Dendritic cell treated with granulocyte-macrophage colony-stimulating factor and Interleukin-4, amounts not matched to agents 40 ng/mL and 50 ng/mL, for 4 days (primary cell): ENCODE results near the gene RFT1.

Experiments used
- H3K27ac Mint-ChIP-seq: one replicate; pipeline ENCODE4 v1.8.0; 2022; ENCODE audit warnings: mild to moderate bottlenecking, mixed read lengths
- H3K27me3 Mint-ChIP-seq: one replicate; pipeline ENCODE4 v1.8.0; 2022; ENCODE audit warnings: mild to moderate bottlenecking, mixed read lengths
- H3K36me3 Mint-ChIP-seq: one replicate; pipeline ENCODE4 v1.8.0; 2022; ENCODE audit warnings: low read depth, mixed read lengths
- H3K4me1 Mint-ChIP-seq: one replicate; pipeline ENCODE4 v1.8.0; 2022; ENCODE audit warnings: low read depth, mixed read lengths
- H3K4me3 Mint-ChIP-seq: one replicate; pipeline ENCODE4 v1.8.0; 2022; ENCODE audit warnings: mild to moderate bottlenecking, moderate library complexity, mixed read lengths
- H3K9me3 Mint-ChIP-seq: one replicate; pipeline ENCODE4 v1.8.0; 2022; ENCODE audit warnings: mixed read lengths
- intact Hi-C: fragments of 100-400 bp; cut with micrococcal nuclease; formaldehyde crosslinking; loops from one replicate; pipeline ENCODE4 v1.15.0; 2022

The RFT1 gene, protein sequence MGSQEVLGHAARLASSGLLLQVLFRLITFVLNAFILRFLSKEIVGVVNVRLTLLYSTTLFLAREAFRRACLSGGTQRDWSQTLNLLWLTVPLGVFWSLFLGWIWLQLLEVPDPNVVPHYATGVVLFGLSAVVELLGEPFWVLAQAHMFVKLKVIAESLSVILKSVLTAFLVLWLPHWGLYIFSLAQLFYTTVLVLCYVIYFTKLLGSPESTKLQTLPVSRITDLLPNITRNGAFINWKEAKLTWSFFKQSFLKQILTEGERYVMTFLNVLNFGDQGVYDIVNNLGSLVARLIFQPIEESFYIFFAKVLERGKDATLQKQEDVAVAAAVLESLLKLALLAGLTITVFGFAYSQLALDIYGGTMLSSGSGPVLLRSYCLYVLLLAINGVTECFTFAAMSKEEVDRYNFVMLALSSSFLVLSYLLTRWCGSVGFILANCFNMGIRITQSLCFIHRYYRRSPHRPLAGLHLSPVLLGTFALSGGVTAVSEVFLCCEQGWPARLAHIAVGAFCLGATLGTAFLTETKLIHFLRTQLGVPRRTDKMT

DNA sequence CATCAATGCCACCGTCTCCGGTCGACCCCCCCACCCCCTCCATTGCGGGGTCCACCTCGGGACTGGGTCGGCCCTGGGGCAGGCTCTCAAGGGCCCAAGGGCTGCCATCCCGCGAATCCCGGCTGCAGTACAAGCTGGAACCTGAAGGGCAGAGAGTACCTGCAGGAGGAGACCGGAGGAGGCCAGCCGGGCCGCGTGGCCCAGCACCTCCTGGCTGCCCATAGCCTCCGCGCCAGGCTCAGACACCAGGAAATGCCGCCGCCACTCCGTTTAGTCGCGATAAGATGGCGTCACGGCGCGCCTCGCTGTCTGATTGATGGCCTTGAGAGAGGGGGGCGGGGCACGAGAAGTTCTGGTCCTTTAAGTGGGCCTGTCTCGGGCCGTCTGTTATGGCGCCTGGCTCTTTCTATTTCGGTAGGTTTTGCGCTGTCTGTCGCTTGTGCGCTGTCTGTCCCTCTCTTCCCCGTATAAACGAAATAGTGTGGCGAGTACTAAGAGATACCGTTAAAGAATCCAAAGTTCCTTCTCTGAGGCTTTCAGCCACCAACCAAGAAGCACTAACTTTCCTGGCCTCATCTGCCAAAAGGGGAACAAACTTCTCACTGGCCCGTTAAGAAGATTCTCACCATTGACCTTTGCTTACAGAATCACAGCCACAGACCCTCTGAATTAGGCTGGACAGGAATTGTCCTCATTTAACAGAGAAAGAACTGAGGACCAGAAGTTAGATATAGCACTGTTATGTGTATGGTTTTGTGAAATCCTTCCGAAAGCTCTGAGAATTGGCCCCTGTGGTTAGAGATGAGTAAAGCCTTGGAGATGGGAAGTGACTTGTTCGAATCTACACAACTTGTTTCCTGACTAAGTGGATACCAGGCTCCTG is at the start of gene RFT1:
Gene RFT1, minus strand, starts transcription at position 257 of the 883 bp plus-strand sequence. Its CDS starts 35 bp downstream, at position 222.
- peak within 1 kb of the TSS; percentile 83 for H3K27ac Mint-ChIP-seq
- H3K4me1 Mint-ChIP-seq = peaks cover 37% of the 10 kb centered on the region
- intact Hi-C loops = loop anchor here (5.0 kb wide), 1 partner anchor 52 kb away; no protein-coding TSS in a partner anchor
- H3K9me3 Mint-ChIP-seq = no peaks in the 10 kb centered on the region
- no peaks in the 10 kb centered on the region for H3K27me3 Mint-ChIP-seq
- peak within 1 kb of the TSS; percentile 87 for H3K4me3 Mint-ChIP-seq
- H3K36me3 Mint-ChIP-seq = peaks cover 20% of the 10 kb centered on the region

DNA sequence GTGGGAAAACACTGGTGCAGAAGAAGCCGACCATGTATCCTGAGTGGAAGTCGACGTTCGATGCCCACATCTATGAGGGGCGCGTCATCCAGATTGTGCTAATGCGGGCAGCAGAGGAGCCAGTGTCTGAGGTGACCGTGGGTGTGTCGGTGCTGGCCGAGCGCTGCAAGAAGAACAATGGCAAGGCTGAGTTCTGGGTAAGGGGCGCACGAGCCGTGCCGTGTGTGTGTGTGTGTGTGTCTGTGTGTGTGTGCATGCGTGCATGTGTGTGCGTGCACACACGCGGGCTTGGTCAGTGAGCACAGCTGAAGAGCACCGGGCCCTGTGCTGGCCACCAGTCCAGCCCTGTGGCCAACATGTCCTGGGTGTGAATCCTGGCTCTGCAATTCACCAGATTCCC is 49.3 kb upstream of the RFT1 start:
- intact Hi-C loops = no loop called here
- Mint-ChIP-seq H3K4me1 (peaks cover 85% of the 10 kb centered on the region), H3K9me3 (no peaks in the 10 kb centered on the region), H3K27me3 (no peaks in the 10 kb centered on the region), H3K4me3 (no peak overlapping the region), H3K27ac (peak overlapping the region; percentile 28), H3K36me3 (peaks cover 100% of the 10 kb centered on the region)

DNA sequence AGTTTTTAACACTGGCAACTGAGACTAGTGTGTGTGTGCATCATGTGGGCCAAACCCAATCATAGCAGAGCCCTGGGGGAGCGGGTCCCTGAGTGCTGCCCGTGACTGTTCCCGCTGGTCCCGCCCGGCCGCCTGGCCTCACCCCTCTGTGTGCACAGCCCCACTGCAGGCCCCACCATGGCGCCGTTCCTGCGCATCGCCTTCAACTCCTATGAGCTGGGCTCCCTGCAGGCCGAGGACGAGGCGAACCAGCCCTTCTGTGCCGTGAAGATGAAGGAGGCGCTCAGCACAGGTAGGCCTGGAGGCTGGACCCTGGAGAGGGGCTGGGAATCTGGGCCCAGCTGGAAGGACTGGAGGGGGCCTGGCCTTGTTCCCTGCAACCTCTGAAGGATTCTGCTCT is 48.0 kb upstream of the RFT1 start:
- H3K36me3 Mint-ChIP-seq = peaks cover 100% of the 10 kb centered on the region
- H3K4me3 Mint-ChIP-seq = no peak overlapping the region
- H3K4me1 Mint-ChIP-seq = peaks cover 96% of the 10 kb centered on the region
- H3K9me3 Mint-ChIP-seq = no peaks in the 10 kb centered on the region
- peak overlapping the region; percentile 28 for H3K27ac Mint-ChIP-seq
- intact Hi-C loops = no loop called here
- H3K27me3 Mint-ChIP-seq = no peaks in the 10 kb centered on the region

DNA sequence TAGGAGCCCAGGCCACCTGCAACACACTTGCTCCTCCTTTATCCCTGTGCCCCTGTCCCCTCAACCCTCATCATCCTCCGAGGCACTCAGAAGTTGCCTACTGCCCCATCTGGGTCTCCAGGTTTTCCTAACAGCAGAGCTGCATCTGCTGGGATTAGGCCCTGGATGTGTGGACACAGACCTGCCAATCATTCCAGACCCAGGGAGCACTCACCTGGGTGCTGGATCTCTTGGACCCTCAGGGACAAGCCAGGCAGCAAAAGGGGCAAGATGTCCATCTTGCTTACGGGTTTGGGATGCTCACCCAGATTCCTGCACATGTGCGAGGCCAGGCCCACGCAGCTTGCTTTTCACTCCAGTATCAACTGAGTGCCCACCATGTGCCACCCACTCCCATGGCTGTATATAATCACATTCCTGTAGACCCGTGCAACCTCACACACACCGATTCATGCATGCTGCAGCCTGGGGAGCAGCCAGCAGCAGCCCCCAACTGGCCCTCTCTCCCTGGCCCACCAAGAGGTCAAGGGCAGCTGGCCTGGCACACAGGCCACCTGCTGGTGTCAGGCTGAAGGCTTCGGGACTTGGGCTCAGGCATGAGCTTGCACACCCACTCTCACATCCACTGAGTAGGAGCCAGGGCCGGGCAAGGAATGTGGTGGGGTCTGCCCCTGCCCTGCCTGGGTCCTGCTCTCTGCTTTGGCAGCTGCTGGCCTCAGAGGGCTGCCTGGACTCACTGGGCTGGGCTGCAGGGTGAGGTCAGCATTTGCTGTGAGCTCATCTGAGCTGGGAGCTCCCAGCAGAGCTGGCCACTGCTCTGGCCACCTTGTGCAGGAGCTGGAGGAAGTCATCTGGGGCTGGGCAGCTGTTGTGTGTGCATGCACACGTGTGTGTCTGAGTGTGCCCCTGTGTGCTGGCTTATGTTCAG is 45.6 kb upstream of the RFT1 start:
- Mint-ChIP-seq H3K4me1 (peaks cover 98% of the 10 kb centered on the region), H3K27me3 (no peaks in the 10 kb centered on the region), H3K27ac (no peak overlapping the region), H3K9me3 (no peaks in the 10 kb centered on the region), H3K36me3 (peaks cover 100% of the 10 kb centered on the region), H3K4me3 (no peak overlapping the region)
- intact Hi-C loops = no loop called here

DNA sequence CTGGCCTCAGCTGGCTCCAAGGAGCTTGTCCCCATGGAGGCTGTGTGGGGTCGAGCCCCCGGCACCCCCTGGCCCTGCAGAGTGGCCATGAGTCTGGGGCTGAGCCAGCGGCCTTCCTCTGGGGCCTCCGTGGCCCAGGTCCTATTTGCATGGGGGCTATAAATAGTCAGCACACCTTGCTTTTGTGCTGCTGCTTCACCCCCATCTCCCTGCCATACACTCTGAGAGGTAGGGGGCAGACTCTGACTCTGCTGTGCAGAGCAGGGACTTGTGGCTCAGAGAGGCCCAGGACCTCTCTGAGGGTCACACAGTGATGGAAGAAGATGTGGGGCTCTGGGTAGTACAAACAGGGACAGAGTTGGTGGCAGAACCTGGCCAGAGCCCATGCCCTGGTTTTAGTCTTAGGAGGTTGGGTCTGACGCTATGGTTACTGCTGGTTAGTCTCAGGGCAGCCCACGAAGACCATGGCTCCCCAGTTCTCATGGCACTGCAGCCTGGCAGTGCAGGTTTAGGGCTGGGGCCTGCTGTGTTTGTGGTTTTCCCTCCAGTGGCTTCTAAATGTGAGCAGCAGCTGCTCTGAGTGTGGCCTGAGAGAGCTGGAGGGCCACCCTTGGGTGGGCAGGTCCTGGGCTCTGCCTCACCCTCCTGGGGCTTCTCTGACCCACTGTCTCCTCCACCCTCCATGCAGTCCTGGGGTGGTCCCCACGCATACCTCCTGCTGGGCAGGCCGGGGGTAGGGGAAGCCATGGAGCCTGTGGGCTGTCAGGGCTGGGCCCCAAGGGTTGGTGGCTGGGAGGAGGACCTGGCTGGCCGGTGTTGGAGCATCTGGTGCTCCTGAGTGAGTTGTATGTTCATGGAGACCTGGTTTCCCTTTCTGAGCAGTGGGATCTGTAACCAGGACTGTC is 44.4 kb upstream of the RFT1 start:
- Mint-ChIP-seq H3K9me3 (no peaks in the 10 kb centered on the region), H3K4me1 (peaks cover 98% of the 10 kb centered on the region), H3K36me3 (peaks cover 100% of the 10 kb centered on the region), H3K27me3 (no peaks in the 10 kb centered on the region), H3K27ac (no peak overlapping the region), H3K4me3 (no peak overlapping the region)
- intact Hi-C loops = no loop called here

DNA sequence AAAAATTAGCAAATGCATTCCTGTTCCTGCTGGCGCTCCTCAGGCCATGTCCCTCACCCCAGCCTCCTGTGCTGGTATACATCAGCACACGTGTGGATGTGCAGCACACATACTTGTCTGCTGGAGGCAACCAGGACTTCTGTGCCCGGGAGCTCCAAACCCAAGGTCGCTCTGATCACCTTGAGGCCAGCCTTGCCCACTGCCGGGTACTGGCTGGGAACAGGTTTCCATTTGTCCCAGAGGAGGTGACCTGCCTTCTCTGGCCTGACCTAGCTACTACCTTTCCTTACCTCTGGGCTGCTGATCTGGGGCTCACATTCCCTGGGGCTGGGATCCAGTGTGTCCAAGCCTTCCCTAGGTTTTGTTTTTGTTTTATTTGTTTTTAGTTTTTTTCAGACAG is 42.9 kb upstream of the RFT1 start:
- Mint-ChIP-seq H3K9me3 (no peaks in the 10 kb centered on the region), H3K36me3 (peaks cover 98% of the 10 kb centered on the region), H3K4me1 (peaks cover 98% of the 10 kb centered on the region), H3K27me3 (no peaks in the 10 kb centered on the region), H3K27ac (peak overlapping the region; percentile 95), H3K4me3 (no peak overlapping the region)
- intact Hi-C loops = no loop called here

DNA sequence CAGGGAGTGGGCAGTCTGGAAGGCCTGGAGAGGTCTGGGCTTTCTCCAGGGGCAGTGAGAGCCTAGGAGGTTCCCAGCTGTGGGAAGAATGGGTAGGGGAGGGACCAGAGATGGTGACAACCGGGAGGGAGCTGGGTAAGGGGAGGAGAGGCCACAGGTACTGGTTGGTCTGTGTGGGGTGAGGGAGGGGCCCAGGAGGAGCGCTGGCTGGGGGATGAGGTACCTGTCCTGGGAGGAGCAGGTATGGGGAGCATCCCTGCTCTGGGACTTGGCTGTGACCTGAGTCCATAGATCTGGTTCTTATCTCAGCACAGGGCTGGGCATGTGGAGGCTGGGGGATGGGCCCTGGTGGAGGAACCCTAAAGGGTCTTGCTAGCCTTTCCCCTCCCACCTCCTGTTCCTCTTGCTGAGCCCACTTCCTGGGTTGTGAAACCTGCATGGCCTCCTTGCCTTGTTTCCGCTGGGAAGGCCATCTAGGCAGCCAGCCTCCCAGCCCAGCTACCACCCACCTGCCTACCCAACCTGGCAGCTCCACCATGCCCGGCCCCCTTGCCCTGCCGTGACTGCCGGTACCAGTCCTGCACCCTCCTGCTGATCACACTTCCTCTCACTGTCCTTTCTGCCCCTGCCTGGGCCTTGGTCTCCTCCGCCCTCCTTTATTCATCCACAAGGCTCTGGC is 41.7 kb upstream of the RFT1 start:
- H3K27ac Mint-ChIP-seq = peak overlapping the region; percentile 95
- peaks cover 91% of the 10 kb centered on the region for H3K36me3 Mint-ChIP-seq
- H3K9me3 Mint-ChIP-seq = no peaks in the 10 kb centered on the region
- H3K4me3 Mint-ChIP-seq = peak overlapping the region; percentile 98
- intact Hi-C loops = no loop called here
- H3K27me3 Mint-ChIP-seq = no peaks in the 10 kb centered on the region
- peaks cover 98% of the 10 kb centered on the region for H3K4me1 Mint-ChIP-seq

DNA sequence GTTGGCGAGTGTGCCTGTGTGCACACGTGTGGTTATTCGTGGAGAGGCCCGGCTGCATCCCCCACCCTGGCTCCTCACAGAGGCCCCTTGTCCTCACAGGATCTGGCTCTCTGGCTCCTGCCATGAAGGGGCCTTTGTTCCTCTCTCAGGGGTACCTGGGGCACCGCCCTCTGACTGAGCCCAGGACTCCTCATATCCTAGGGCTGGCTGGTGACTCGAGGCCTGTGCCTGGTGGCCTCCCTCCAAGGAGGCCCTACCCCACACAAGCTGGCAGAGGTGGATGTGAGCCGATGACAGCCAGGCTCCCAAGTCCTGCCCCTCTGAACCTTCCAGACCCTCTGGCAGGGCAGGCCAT is 40.8 kb upstream of the RFT1 start:
- Mint-ChIP-seq H3K36me3 (peaks cover 90% of the 10 kb centered on the region), H3K4me3 (peak overlapping the region; percentile 98), H3K27me3 (no peaks in the 10 kb centered on the region), H3K9me3 (no peaks in the 10 kb centered on the region), H3K27ac (peak overlapping the region; percentile 95), H3K4me1 (peaks cover 99% of the 10 kb centered on the region)
- intact Hi-C loops = no loop called here

DNA sequence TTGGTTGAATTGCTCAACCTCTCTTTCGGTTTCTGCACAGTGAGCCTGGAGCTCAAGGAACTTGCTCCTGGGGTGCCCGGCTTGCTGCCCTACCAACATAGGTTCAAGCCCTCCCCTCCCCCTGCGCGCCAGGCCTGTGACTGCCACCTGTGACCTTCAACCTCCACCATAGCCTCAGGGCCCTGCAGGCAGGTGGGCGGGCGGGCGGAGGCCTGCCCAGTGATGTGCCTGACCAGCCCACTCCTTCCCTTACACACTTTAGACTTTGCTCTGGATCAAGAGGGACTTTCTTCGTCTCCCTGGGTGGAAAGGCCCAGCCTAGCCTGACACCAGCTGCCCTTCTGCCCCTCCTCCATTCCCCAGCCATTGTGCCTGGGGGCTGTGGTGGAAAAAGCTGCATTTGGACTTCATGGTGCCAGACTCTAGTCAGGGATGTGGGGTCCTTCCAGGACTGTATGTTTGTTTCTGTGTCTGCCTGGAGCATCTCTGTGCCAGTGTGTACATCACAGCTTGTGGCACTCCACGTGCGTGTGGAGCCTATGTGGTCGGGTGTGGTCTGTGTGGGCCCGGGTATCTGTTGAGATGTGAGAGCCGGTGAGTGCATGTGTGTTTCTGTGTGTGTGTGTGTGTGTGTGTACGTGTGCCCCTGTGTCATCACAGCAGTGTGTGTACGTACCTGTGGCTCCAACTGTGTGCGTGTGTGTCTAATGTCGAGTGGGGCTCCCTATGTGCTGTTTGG is 40.3 kb upstream of the RFT1 start:
- peak overlapping the region; percentile 95 for H3K27ac Mint-ChIP-seq
- intact Hi-C loops = loop anchor here (1.0 kb wide), 1 partner anchor 10 kb away; no protein-coding TSS in a partner anchor
- peaks cover 99% of the 10 kb centered on the region for H3K4me1 Mint-ChIP-seq
- H3K9me3 Mint-ChIP-seq = no peaks in the 10 kb centered on the region
- peaks cover 90% of the 10 kb centered on the region for H3K36me3 Mint-ChIP-seq
- no peaks in the 10 kb centered on the region for H3K27me3 Mint-ChIP-seq
- peak overlapping the region; percentile 98 for H3K4me3 Mint-ChIP-seq

DNA sequence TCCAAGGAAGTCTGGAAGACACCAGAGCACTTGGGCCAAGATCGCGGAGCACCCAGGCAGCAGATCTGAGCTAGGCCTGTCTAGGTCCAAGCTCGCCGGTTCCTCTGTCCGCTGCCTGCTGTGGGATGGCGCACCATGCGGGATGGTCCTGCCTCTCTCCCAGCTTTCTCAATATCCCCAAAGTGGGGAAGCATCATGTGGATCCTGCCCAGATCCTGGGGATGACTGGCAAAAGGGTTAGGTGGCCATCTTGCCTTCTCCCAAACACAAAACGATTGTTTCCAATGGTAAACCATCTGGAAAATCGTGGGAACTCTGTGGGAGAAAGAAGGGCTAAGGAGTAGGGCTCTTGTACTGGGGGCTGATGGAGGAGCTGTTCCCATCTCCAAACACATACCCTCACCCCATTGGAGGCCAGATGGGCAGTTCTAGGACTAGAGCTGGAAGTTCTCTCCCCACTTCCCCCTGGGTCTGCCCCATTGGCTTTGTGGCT is 39.6 kb upstream of the RFT1 start:
- H3K27me3 Mint-ChIP-seq = no peaks in the 10 kb centered on the region
- H3K27ac Mint-ChIP-seq = peak overlapping the region; percentile 95
- no peaks in the 10 kb centered on the region for H3K9me3 Mint-ChIP-seq
- intact Hi-C loops = loop anchor here (1.0 kb wide), 1 partner anchor 10 kb away; no protein-coding TSS in a partner anchor
- peaks cover 90% of the 10 kb centered on the region for H3K36me3 Mint-ChIP-seq
- peak overlapping the region; percentile 98 for H3K4me3 Mint-ChIP-seq
- peaks cover 99% of the 10 kb centered on the region for H3K4me1 Mint-ChIP-seq

DNA sequence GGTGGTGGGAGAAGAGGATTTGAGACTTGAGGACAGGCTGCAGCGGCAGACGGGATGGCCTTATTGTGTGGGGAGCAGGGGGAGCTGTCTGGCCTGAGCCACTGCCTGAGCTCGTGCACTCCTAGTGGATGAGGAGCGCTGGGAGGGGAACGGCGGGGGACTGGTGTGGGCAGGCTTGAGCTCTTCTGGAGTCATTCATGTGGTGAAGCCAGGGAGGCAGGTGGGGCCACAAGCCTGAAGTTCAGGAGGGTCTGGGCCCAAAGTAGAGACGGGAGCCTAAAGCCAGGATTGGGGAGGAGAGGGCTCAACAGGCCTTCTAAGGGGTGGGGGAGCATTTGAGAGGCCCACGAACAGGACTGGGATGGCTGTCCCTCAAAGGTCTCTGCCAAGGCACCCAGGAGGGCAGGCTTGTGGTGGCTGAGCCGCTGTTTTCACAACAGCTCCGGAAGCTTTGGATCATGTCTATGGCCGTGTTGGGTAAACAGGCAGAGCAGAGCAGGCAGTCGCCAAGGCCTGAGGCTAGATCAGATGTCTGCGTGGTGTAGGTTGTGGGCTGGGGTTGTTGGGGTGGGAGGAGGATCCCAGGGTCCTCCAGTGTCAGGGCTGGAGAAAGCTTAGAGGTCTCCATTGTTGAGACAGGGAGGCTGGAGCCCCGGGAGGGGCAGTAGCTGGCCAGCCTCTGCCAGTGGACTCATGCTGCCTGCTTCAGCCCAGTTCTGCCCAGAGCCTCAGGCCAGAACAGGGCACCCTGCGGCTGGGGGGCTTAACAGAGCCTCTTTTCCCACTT is 39.0 kb upstream of the RFT1 start:
- intact Hi-C loops = no loop called here
- H3K4me1 Mint-ChIP-seq = peaks cover 99% of the 10 kb centered on the region

More for the DNA sequence above, 39.0 kb upstream of the RFT1 start:
- H3K36me3 Mint-ChIP-seq = peaks cover 90% of the 10 kb centered on the region
- no peaks in the 10 kb centered on the region for H3K27me3 Mint-ChIP-seq
- peak overlapping the region; percentile 98 for H3K4me3 Mint-ChIP-seq
- H3K9me3 Mint-ChIP-seq = no peaks in the 10 kb centered on the region
- H3K27ac Mint-ChIP-seq = peak overlapping the region; percentile 95
